GM12891 (cell line): Measurements from ENCODE around the gene HMGB4.

ENCODE experiments used
- DNase-seq: peaks from one replicate; pipeline ENCODE4 v3.0.0; 2011; ENCODE audit warnings: low spot score; ENCODE audit not compliant: insufficient read length
- FAIRE-seq: peaks from 2 replicates; lab custom pipeline; 2011; peaks lifted over from hg19 to GRCh38; lab: Jason Lieb, UNC
- PAX5 ChIP-seq: IDR thresholded peaks from 2 replicates; pipeline ENCODE4 v1.6.1; 2011; ENCODE audit warnings: low read length, moderate library complexity, mild to moderate bottlenecking; ENCODE audit not compliant: insufficient read depth, severe bottlenecking
- POLR2A ChIP-seq: IDR thresholded peaks from 2 replicates; pipeline ENCODE4 v1.6.1; 2011; ENCODE audit warnings: low read depth, low read length, control low read depth
- POLR2AphosphoS5 ChIP-seq: IDR thresholded peaks from 2 replicates; pipeline ENCODE4 v1.6.1; 2011; ENCODE audit warnings: low read depth, low read length, control low read depth
- POU2F2 ChIP-seq: IDR thresholded peaks from 2 replicates; pipeline ENCODE4 v1.6.1; 2011; ENCODE audit warnings: low read depth, mild to moderate bottlenecking, control low read depth, low read length, moderate library complexity
- SPI1 ChIP-seq: IDR thresholded peaks from 2 replicates; pipeline ENCODE4 v1.6.1; 2011; ENCODE audit warnings: low read depth, low read length, control low read depth
- TAF1 ChIP-seq: IDR thresholded peaks from 2 replicates; pipeline ENCODE4 v1.6.1; 2011; ENCODE audit warnings: low read depth, low read length, control low read depth

HMGB4 gene

GRCh38 chr1:33880305-33880704, 16.4 kb downstream of the HMGB4 start:
- TF ChIP-seq TAF1 (no peak), SPI1 (no peak), POLR2A (no peak), POLR2AphosphoS5 (no peak), PAX5 (no peak), POU2F2 (no peak)
- FAIRE-seq (no peak), DNase-seq (no peak)

GRCh38 chr1:33886496-33886895, 22.6 kb downstream of the HMGB4 start:
- DNase-seq (no peak), FAIRE-seq (no peak)
- TF ChIP-seq TAF1: no peak
- no peak for TF ChIP-seq POLR2AphosphoS5
- TF ChIP-seq POLR2A: no peak
- no peak for TF ChIP-seq SPI1
- TF ChIP-seq POU2F2: no peak
- no peak for TF ChIP-seq PAX5

- TF ChIP-seq POLR2AphosphoS5: no peak
- TF ChIP-seq POLR2A: no peak
- DNase-seq: no peak
- no peak for FAIRE-seq
These were observed 29.4 kb downstream of the HMGB4 start for GRCh38 chr1:33893147-33893830.

- DNase-seq (no peak), FAIRE-seq (no peak)
- TF ChIP-seq PAX5: no peak
- no peak for TF ChIP-seq SPI1
- TF ChIP-seq TAF1: no peak
- no peak for TF ChIP-seq POLR2AphosphoS5
- no peak for TF ChIP-seq POU2F2
- TF ChIP-seq POLR2A: no peak
These were observed 31.5 kb downstream of the HMGB4 start for GRCh38 chr1:33895396-33895795.

- no peak for DNase-seq
- FAIRE-seq: no peak
- TF ChIP-seq POU2F2 (no peak), POLR2AphosphoS5 (no peak), SPI1 (no peak), TAF1 (no peak), PAX5 (no peak)
These were observed 32.1 kb downstream of the HMGB4 start for GRCh38 chr1:33895976-33896375.

- DNase-seq: no peak
- FAIRE-seq: no peak
- TF ChIP-seq POLR2AphosphoS5 (no peak), TAF1 (no peak), PAX5 (no peak), SPI1 (no peak), POLR2A (no peak), POU2F2 (no peak)
These were observed 33.3 kb downstream of the HMGB4 start for GRCh38 chr1:33897092-33897725.

GRCh38 chr1:33898406-33898805, 34.5 kb downstream of the HMGB4 start:
- TF ChIP-seq POU2F2 (no peak), PAX5 (no peak), SPI1 (no peak), TAF1 (no peak), POLR2AphosphoS5 (no peak), POLR2A (no peak)
- FAIRE-seq (no peak), DNase-seq (no peak)

- DNase-seq: no peak
- TF ChIP-seq PAX5: no peak
- TF ChIP-seq POU2F2: no peak
- no peak for TF ChIP-seq TAF1
- TF ChIP-seq POLR2A: no peak
- no peak for TF ChIP-seq SPI1
- no peak for TF ChIP-seq POLR2AphosphoS5
- FAIRE-seq: no peak
These were observed 35.0 kb downstream of the HMGB4 start for GRCh38 chr1:33898881-33899280.

- FAIRE-seq (no peak), DNase-seq (no peak)
- TF ChIP-seq POU2F2 (no peak), POLR2AphosphoS5 (no peak), POLR2A (no peak), PAX5 (no peak), TAF1 (no peak)
These were observed 35.9 kb downstream of the HMGB4 start for GRCh38 chr1:33899746-33900145.

- no peak for DNase-seq
These were observed 38.8 kb downstream of the HMGB4 start for GRCh38 chr1:33902486-33903209.

More at GRCh38 chr1:33902486-33903209, 38.8 kb downstream of the HMGB4 start:
- FAIRE-seq: no peak
- TF ChIP-seq TAF1 (no peak), POLR2AphosphoS5 (no peak), PAX5 (no peak), POLR2A (no peak), SPI1 (no peak), POU2F2 (no peak)
